Glutamatergic neuron (in vitro differentiated cells): ENCODE data around the gene SNRNP48. TPM values are rescaled to one million over a fixed set of nuclear protein-coding genes. Genes with fewer than 3 reads are reported as not detected.

ENCODE experiments used
- DNase-seq: peaks from one replicate; pipeline ENCODE4 v3.0.0; 2022
- H3K27ac Mint-ChIP-seq: one replicate; pipeline ENCODE4 v1.8.0; 2020; ENCODE audit warnings: mild to moderate bottlenecking, mixed read lengths, inconsistent platforms; ENCODE audit not compliant: unreplicated experiment
- H3K27me3 Mint-ChIP-seq: one replicate; pipeline ENCODE4 v1.8.0; 2020; ENCODE audit warnings: mild to moderate bottlenecking, moderate library complexity, mixed read lengths, inconsistent platforms; ENCODE audit not compliant: unreplicated experiment
- H3K36me3 Mint-ChIP-seq: one replicate; pipeline ENCODE4 v1.8.0; 2020; ENCODE audit warnings: mild to moderate bottlenecking, mixed read lengths, inconsistent platforms; ENCODE audit not compliant: unreplicated experiment
- H3K4me1 Mint-ChIP-seq: one replicate; pipeline ENCODE4 v1.8.0; 2020; ENCODE audit warnings: mild to moderate bottlenecking, low read depth, mixed read lengths, inconsistent platforms; ENCODE audit not compliant: unreplicated experiment
- H3K4me3 Mint-ChIP-seq: one replicate; pipeline ENCODE4 v1.8.0; 2020; ENCODE audit warnings: mild to moderate bottlenecking, mixed read lengths, inconsistent platforms; ENCODE audit not compliant: unreplicated experiment
- H3K9me3 Mint-ChIP-seq: one replicate; pipeline ENCODE4 v1.8.0; 2020; ENCODE audit warnings: mild to moderate bottlenecking, moderate library complexity, mixed read lengths, inconsistent platforms; ENCODE audit not compliant: unreplicated experiment
- CTCF ChIP-seq: fragments of 200-600 bp; sonication (generic); IDR thresholded peaks from one replicate; pipeline ENCODE4 v1.5.0; 2021; ENCODE audit not compliant: partially characterized antibody, unreplicated experiment
- total RNA-seq: library from RNA; stranded (reverse); fragmentation: NEBNext Ultra II Directional; extraction: Animal tissue kit (Norgen Biotek cat#: 25700); gene quantifications from one replicate; pipeline ENCODE4 v1.2.1, GENCODE V29; 2021; ENCODE audit not compliant: unreplicated experiment

Gene SNRNP48
- total RNA-seq, 1 donor from 2014 or later: 9.5 TPM

- H3K4me1 Mint-ChIP-seq: no peaks in the 10 kb centered on the region
- no peak for TF ChIP-seq CTCF
- H3K4me3 Mint-ChIP-seq: no peak overlapping the region
- H3K27me3 Mint-ChIP-seq: no peaks in the 10 kb centered on the region
- no peak for DNase-seq
- H3K36me3 Mint-ChIP-seq: no peaks in the 10 kb centered on the region
- no peaks in the 10 kb centered on the region for H3K9me3 Mint-ChIP-seq
- no peak overlapping the region for H3K27ac Mint-ChIP-seq
These were observed 46.2 kb downstream of the SNRNP48 start for GRCh38 chr6:7636151-7636550.

- no peaks in the 10 kb centered on the region for H3K27me3 Mint-ChIP-seq
- H3K27ac Mint-ChIP-seq: no peak overlapping the region
- H3K9me3 Mint-ChIP-seq: no peaks in the 10 kb centered on the region
- H3K4me3 Mint-ChIP-seq: no peak overlapping the region
- no peak for TF ChIP-seq CTCF
- no peaks in the 10 kb centered on the region for H3K4me1 Mint-ChIP-seq
- no peak for DNase-seq
- H3K36me3 Mint-ChIP-seq: no peaks in the 10 kb centered on the region
These were observed 47.5 kb downstream of the SNRNP48 start for GRCh38 chr6:7637533-7637932.

DNA sequence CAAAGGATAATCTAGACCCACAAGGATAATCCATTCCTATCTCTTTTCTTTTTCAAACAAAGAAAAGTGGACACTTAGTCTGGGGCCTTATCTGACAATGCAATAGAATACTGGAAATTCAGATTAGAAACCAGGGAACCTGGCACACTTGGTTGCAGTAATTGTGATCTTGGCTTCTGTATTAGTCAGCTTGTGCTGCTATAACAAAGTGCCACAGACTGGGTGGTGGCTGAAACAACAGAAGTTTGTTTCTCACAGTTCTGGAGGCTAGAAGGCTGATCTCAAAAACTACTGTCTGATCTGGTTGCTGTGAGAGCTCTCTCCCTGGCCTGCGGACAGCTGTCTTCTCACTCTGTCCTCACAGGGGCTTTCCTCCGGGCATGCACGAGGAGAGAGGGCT, 49.4 kb downstream of the SNRNP48 start:
- no peaks in the 10 kb centered on the region for H3K4me1 Mint-ChIP-seq
- no peak overlapping the region for H3K4me3 Mint-ChIP-seq
- no peaks in the 10 kb centered on the region for H3K27me3 Mint-ChIP-seq
- no peak overlapping the region for H3K27ac Mint-ChIP-seq
- peaks cover 1% of the 10 kb centered on the region for H3K9me3 Mint-ChIP-seq
- H3K36me3 Mint-ChIP-seq: no peaks in the 10 kb centered on the region
- DNase-seq: no peak
- no peak for TF ChIP-seq CTCF

GRCh38 chr6:7640016-7640415, 50.0 kb downstream of the SNRNP48 start:
- no peaks in the 10 kb centered on the region for H3K36me3 Mint-ChIP-seq
- no peak overlapping the region for H3K27ac Mint-ChIP-seq
- DNase-seq: no peak
- TF ChIP-seq CTCF: no peak
- no peaks in the 10 kb centered on the region for H3K4me1 Mint-ChIP-seq
- H3K4me3 Mint-ChIP-seq: no peak overlapping the region
- H3K9me3 Mint-ChIP-seq: peaks cover 1% of the 10 kb centered on the region
- no peaks in the 10 kb centered on the region for H3K27me3 Mint-ChIP-seq

GRCh38 chr6:7640607-7641577, 50.9 kb downstream of the SNRNP48 start:
- Mint-ChIP-seq H3K4me1 (no peaks in the 10 kb centered on the region), H3K4me3 (no peak overlapping the region), H3K9me3 (peaks cover 1% of the 10 kb centered on the region), H3K36me3 (no peaks in the 10 kb centered on the region), H3K27ac (no peak overlapping the region), H3K27me3 (no peaks in the 10 kb centered on the region)
- no peak for DNase-seq
- TF ChIP-seq CTCF: no peak
